HG03025 (cell line): Measurements from ENCODE around the gene TUBA1B.

ENCODE experiments used
- ATAC-seq: cut with Tn5 transposase; IDR thresholded peaks from one replicate; pipeline ENCODE4 v1.9.1; 2021; ENCODE audit warnings: mild to moderate bottlenecking, moderate library complexity; ENCODE audit not compliant: unreplicated experiment, low FRiP score

TUBA1B gene

DNA sequence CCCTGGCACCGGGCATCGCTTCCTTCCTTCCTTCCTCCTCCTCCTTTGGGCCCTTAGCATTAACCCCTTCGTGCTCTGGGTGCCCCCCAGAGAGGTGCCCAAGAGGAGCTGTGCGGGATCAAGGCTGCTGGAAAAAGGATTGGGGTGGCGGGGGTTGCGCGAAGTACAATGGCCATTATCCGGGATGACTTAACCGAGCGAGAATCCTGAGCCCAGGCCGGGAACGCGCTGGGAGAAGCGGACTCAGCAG lies 39.4 kb downstream of the TUBA1B start:
- no peak for ATAC-seq

DNA sequence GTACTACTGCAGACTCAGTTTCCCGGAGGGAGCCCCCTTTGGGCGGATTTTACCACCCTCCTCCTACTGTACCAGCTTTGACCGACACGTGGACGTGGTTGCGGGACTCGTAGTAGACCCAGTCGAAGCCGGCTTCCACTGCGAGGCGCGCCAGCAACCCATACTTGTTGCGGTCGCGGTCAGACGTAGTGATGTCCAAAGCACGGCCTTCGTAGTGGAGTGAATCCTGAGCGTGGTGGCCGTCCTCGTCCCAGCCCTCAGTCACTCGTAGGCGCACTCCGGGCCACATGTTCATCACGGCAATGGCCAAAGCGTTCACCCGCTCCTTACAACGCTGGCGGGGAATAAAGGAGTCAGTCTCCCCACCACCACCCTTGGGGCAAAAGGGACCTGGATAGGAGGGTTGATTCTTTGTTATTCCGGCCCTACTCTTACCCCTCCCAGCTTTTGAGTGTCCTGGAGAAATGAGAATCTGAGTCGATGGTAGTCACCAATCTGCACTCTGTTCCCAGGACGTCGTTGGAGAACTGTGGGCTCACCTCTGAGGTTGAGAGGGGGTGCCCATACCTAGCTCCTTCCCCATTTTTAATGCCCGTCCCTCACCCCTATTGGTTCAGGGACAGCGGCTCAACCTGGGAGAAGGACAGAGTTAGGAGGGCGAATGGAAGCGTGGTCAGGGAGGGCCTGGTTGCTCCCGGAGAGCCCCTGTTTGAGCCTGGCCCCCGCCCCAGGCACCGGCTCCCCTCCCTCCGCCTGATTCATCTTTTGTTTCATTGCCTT lies 39.9 kb downstream of the TUBA1B start:
- ATAC-seq = no peak

DNA sequence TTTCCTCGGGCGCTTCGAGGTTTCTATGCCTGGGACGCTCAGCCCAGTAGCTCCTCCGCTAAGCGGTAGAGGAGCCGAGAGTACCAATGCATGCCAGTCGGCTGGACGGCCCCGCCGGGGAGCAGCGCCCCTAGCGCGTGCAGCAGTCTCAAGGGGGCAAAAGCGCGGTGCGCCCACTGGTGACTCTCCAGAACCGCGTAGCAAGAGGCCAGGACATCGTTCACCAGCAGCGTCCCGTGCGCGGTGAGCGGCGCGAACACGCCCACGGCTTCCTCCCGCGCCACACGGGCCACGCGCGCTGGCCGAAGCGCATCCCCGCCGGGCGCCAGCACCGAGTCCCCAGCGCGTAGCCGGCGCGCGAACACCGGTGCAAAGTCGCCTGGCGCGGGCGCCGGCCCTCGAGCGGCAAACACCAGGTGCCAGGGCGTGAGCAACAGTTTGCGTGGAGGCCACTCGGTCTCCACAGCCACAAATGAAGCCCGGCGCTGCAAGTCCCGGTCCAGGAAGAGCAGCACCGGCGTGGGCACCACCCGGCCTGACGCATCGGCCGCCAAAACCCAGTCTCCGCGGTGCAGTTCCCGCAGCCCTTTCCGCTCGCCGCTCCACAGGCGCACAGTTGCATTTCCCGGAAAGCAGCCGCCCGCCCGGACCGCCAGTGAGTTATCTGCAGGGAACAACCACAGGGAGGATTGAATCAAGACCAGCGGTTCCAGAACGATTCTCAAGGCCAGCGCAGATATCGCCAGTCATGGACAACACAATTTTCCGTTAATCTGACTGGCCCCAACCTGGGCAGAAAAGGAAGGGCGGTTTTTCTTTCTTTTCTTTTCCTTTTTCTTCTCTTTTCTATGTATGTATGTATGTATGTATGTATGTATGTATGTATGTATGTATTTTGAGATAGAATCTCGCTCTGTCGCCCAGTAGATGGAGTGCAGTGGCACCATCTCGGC lies 41.1 kb downstream of the TUBA1B start:
- no peak for ATAC-seq

DNA sequence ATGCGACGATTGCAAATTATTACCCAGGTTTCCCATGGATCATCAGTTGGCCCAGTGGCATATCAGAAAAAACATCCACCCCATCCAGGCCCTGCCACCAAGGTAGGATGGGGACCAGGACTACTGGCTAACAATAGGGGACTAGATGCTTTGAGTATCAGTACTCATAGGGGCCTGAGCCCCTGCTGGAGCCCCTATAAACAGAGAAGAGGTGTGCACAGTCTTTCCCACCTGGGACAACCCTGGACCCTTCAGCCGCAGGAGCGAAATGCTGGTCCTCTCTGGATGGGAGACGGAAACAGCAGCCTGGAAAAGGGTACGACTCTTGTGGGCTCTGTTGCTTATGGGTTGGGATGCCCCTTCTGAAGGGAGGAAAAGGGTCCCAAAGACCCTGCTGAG lies 42.3 kb downstream of the TUBA1B start:
- ATAC-seq = no peak

DNA sequence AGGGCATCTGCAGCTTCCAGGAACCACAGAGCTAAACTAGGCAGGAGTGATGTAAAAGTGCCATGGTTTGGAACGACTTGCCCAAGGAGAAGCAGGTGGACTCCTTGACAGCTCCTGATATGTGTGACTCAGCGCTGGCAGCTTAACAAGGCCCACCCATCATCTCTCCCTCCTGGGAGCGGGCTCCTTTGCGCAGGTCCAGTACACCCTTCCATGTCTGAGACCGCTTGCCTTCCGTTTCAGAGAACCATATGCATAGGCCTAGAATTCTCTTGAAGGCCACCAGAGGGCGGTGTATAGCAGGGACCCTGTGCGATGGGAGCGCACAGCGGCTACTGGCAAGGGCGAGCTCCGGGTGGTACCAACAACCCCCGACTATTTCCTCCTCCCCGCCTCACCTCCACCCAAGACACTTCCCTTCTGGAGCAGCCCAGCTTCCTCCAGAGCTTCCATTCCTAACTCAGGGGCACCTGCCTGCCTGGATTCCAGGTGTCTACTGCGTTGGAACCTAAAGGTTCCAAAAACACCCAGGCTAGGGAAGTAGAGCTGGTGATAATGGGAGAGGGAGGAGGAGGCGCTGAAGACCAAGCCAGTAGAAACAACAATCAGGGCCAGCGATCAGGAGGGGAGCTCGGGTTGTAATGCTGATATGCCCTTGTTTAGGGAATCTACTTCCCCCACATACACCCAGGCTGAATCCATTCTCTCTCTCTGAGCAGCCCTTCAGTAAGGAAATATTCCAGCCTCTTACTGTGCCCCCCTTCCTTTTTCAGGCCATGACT lies 42.9 kb downstream of the TUBA1B start:
- ATAC-seq = no peak

DNA sequence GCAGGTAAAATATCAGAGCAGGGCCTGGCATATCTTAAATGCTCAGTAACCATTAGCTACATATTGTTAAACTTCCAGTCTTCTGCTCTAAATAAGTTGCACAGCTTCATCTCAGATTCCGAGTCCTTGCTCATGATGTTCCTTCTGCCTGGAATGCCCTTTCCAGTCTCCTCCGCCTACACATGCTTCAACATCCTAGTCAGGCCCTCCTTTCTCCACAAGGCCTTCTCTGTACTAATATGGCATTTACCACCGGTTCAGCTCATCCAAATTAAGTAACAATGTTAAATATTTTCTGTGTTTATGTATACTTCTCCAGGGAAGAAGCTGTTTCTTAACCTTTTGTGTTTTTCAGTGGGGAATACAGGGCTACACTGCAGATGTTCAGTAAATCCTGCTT lies 45.1 kb downstream of the TUBA1B start:
- no peak for ATAC-seq

DNA sequence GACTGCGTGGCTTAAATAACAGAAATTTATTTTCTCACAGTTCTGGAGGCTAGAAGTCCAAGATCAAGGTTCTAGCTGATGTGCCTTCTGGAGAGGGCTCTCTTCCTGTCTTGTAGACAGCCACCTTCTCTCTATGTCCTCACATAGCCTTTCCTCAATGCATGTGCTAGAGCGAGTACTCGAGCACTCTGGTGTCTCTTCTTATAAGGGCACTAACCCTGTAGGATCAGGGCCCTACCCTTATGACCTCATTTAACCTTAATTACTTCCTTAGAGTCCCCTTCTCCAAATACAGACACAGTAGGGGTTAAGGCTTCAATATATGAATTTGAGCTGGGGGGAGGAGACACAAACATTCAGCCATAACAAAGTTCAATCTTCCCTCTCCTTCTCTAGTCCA lies 46.8 kb downstream of the TUBA1B start:
- ATAC-seq = no peak

DNA sequence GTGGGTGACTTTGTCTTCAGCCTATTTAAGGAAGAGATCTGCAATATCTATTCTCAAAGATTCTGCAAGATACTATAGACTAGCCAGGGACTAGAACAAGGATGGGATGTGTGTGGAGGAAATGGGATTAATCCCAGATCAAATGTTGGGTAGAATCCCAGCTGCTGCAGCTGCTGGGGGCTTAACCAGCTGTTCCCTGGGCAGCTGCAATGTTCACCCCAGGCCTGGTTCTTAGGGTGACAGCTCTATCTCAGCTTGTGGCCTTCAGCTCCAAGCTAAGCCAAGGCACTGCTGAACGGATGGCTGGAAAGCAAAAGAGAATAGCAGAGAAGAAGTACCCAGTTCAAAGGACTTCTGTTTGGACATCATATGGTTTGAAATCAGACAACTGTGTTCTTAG lies 51.4 kb downstream of the TUBA1B start:
- no peak for ATAC-seq
